HG03558 (cell line): ENCODE data around the gene PDCD7.
"Not testable (repeated sequence)": the region's sequence is repeated elsewhere in the genome, so short reads cannot be mapped to it uniquely, and the experiment has no call there.

Source experiments
- ATAC-seq: cut with Tn5 transposase; IDR thresholded peaks from one replicate; pipeline ENCODE4 v1.9.1; 2021; ENCODE audit warnings: moderate number of reproducible peaks; ENCODE audit not compliant: unreplicated experiment; ENCODE audit errors: extremely low read depth

PDCD7 gene

GRCh38 chr15:65132878-65133547, 595 bp downstream of the PDCD7 start:
- ATAC-seq = peak; percentile 14

GRCh38 chr15:65130941-65131340, 2.7 kb downstream of the PDCD7 start:
- no peak for ATAC-seq

GRCh38 chr15:65115542-65115941, 18.1 kb downstream of the PDCD7 start:
- no peak for ATAC-seq

- ATAC-seq = no peak
Observed at GRCh38 chr15:65115086-65115485, 18.5 kb downstream of the PDCD7 start, which contains the start of gene UBAP1L. Gene UBAP1L (minus strand): TSS chr15:65115200. CDS start chr15:65106215, 8,985 bp downstream.

GRCh38 chr15:65110676-65111292, 22.8 kb downstream of the PDCD7 start:
- no peak for ATAC-seq

GRCh38 chr15:65106011-65106590, 27.5 kb downstream of the PDCD7 start:
- ATAC-seq = no peak

- no peak for ATAC-seq
Observed at GRCh38 chr15:65105038-65105437, 28.6 kb downstream of the PDCD7 start.

GRCh38 chr15:65102912-65103311, 30.7 kb downstream of the PDCD7 start:
- no peak for ATAC-seq

- ATAC-seq = no peak
Observed at GRCh38 chr15:65101891-65102708, 31.5 kb downstream of the PDCD7 start.

GRCh38 chr15:65101411-65101890, 32.2 kb downstream of the PDCD7 start:
- ATAC-seq = no peak

- no peak for ATAC-seq
Observed at GRCh38 chr15:65100442-65100841, 33.2 kb downstream of the PDCD7 start.

GRCh38 chr15:65099801-65100200, 33.8 kb downstream of the PDCD7 start:
- ATAC-seq = not testable (repeated sequence)

- ATAC-seq = no peak
Observed at GRCh38 chr15:65099336-65099735, 34.3 kb downstream of the PDCD7 start.

GRCh38 chr15:65097651-65098263, 35.9 kb downstream of the PDCD7 start:
- no peak for ATAC-seq

GRCh38 chr15:65096481-65097385, 36.9 kb downstream of the PDCD7 start:
- ATAC-seq = no peak

- ATAC-seq = no peak
Observed at GRCh38 chr15:65095747-65096104, 37.9 kb downstream of the PDCD7 start.

GRCh38 chr15:65095011-65095746, 38.4 kb downstream of the PDCD7 start:
- no peak for ATAC-seq

- ATAC-seq = no peak
Observed at GRCh38 chr15:65094294-65094995, 39.2 kb downstream of the PDCD7 start.
